ENCODE data around the gene KLF14. TPM values are rescaled to one million over a fixed set of nuclear protein-coding genes. Genes with fewer than 3 reads are reported as not detected.

KLF14 gene
- total and polyA plus RNA-seq, 2 donors (not counting 1 experiment from before 2014, with no cell fraction given): 0.25 to 0.27 TPM

DNA sequence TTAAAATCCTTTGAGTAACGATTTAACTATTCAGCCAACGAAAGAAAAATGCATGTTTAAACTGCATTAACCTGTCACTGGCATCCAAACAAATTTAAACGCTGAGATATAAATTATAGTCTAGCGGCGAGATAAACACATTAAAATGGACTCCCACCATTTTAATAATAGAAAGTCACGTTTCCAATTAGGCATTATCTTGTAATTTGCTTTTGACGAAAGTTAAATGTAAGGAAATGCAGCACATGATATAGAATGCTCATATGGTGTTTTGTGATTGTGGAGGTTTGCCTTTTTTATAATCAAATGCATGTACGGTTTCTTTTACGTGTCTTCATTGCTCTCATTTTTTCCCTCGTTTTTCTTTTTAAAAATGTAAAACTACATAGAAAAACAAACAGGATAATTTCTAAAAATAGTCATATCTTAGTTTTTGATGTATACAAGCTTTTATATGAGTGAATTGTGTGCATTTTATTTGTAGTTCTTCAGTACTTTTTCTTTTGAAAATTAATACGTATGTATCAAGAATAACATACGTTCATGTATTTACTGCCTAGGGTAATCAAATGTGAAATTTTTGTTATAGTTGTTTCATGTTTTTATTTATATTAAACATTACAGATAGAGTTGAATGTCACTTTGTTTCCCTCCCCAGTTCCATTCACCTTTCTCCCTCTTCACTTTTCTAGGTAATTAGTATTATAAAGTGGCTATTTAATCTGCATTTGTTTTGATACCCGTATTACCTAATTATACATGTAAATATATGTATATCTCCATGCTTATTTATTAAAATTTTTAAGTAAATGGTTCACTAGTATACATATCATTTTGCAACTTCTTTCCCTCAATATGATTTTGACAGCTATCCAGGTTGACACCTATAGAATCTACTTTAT, 1.1 kb upstream of the KLF14 start:
- TF ChIP-seq, protein P1, sequence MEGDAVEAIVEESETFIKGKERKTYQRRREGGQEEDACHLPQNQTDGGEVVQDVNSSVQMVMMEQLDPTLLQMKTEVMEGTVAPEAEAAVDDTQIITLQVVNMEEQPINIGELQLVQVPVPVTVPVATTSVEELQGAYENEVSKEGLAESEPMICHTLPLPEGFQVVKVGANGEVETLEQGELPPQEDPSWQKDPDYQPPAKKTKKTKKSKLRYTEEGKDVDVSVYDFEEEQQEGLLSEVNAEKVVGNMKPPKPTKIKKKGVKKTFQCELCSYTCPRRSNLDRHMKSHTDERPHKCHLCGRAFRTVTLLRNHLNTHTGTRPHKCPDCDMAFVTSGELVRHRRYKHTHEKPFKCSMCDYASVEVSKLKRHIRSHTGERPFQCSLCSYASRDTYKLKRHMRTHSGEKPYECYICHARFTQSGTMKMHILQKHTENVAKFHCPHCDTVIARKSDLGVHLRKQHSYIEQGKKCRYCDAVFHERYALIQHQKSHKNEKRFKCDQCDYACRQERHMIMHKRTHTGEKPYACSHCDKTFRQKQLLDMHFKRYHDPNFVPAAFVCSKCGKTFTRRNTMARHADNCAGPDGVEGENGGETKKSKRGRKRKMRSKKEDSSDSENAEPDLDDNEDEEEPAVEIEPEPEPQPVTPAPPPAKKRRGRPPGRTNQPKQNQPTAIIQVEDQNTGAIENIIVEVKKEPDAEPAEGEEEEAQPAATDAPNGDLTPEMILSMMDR (IDR thresholded peaks at IDR 0.05): no peak
- no peak for TF ChIP-seq EZH2 (IDR thresholded peaks at IDR 0.05; ENCODE audit: borderline replicate concordance, insufficient read depth, low read depth, low read length, poor library complexity, severe bottlenecking)
- Mint-ChIP-seq H3K27ac (peak overlapping the region; percentile 73), H3K4me1 (peaks cover 10% of the 10 kb centered on the region), H3K4me3 (peak overlapping the region; percentile 90), H3K9me3 (ENCODE audit: insufficient read depth) (no peaks in the 10 kb centered on the region), H3K27me3 (peaks cover 66% of the 10 kb centered on the region)
- POLR2A ChIA-PET: no interaction called here
- Histone ChIP-seq H3K79me2 (ENCODE audit: control insufficient read depth, insufficient read depth, low read length) (no peaks in the 10 kb centered on the region), H3K4me3 (ENCODE audit: control extremely low read depth in 1 of 5, extremely low read depth in 1 of 5, insufficient read depth in 1 of 5, low read depth in 2 of 5, low read length in 4 of 5) (peak overlapping the region; percentile 45 to 82 (median 64)), H3K27me3 (replicated peaks in 1 of 4; ENCODE audit: control extremely low read depth in 1 of 4, control insufficient read depth in 3 of 4, insufficient read depth in 4 of 4, low read length in 3 of 4) (peaks cover 0 to 62% (median 49%) of the 10 kb centered on the region in 4 experiments), H3K36me3 (replicated peaks in 1 of 2; ENCODE audit: control extremely low read depth in 1 of 2, control insufficient read depth in 1 of 2, extremely low read depth in 1 of 2, insufficient read depth in 2 of 2, low read length in 1 of 2) (no peaks in the 10 kb centered on the region), H4K20me1 (ENCODE audit: control insufficient read depth, insufficient read depth, low read length, poor library complexity, severe bottlenecking) (no peaks in the 10 kb centered on the region), H3K27ac (ENCODE audit: low read length in 2 of 2) (no peak overlapping the region), H3K4me2 (replicated peaks; ENCODE audit: low read depth, low read length, poor library complexity, severe bottlenecking) (peak overlapping the region; percentile 81), H3K9me3 (ENCODE audit: control extremely low read depth in 1 of 3, control insufficient read depth in 2 of 3, insufficient read depth in 1 of 3, low read length in 2 of 3) (peaks cover 0 to 17% (median 7%) of the 10 kb centered on the region in 3 donors), H3K9ac (ENCODE audit: low read length) (peak overlapping the region; percentile 68), H3K4me1 (ENCODE audit: control insufficient read depth in 2 of 2, insufficient read depth in 2 of 2, low read length in 2 of 2) (peaks cover 9 to 16% of the 10 kb centered on the region in 2 donors), H2AFZ (ENCODE audit: insufficient read depth, low read depth, low read length, poor library complexity, severe bottlenecking) (peak overlapping the region; percentile 63)
- CTCF ChIA-PET: interaction anchor here (1.6 kb wide), 1 partner anchor 665 kb away, joined by 3 read pairs; the partner anchor contains the start of gene KLHDC10
- no CpG with 5 or more reads among the region's 13 CpGs for WGBS (ENCODE audit: insufficient coverage)
- peak; percentile 17 for DNase-seq
- ATAC-seq (ENCODE audit: low read depth): no peak
- intact Hi-C loops (cut with micrococcal nuclease): loop anchor here (2.0 to 10.0 kb wide), 3 partner anchors 248 to 530 kb away; partner anchors contain the start of genes CEP41, SSMEM1 and TMEM209
